ENCODE measurements around the gene BEND5.

GRCh38 chr1:48776393-48777218 is at the start of gene BEND5:
- no peak for TF ChIP-seq CTCF (IDR thresholded peaks at IDR 0.05)
- no peak for TF ChIP-seq POLR2A (IDR thresholded peaks at IDR 0.05)

Data from thyroid gland (tissue), 4 donors.